Right ventricle myocardium superior (tissue), 1 donor: ENCODE results near the gene KLRC2. TPM values are rescaled to one million over a fixed set of nuclear protein-coding genes. Genes with fewer than 3 reads are reported as not detected.
"Not testable (repeated sequence)": the region's sequence is repeated elsewhere in the genome, so short reads cannot be mapped to it uniquely, and the experiment has no call there.

ENCODE experiments used
- ATAC-seq: fragments of 200-7000 bp; cut with Tn5 transposase; one replicate; pipeline ENCODE4 v1.9.1; 2020; ENCODE audit warnings: mild to moderate bottlenecking; ENCODE audit not compliant: poor library complexity
- DNase-seq: peaks from one replicate; pipeline ENCODE4 v3.0.0-alpha.2; 2020
- intact Hi-C: fragments of 100-400 bp; cut with DNase I; formaldehyde crosslinking; loops from one replicate; pipeline ENCODE4 v1.11.2; 2022
- long read RNA-seq: library from polyadenylated mRNA; unstranded; transcript quantifications from one replicate; pipeline ENCODE4 v2.0.0, GENCODE V29; 2021
- total RNA-seq: library from RNA; stranded (reverse); fragmentation: NEBNext Ultra II Directional; extraction: Animal tissue kit (Norgen Biotek cat#: 25700); gene quantifications from one replicate; pipeline ENCODE4 v1.2.1, GENCODE V29; 2021
- donor health status: DM: no; HTN: yes; CAD: no; lungs with severe emphysema.

The KLRC2 gene
- not detected for total RNA-seq
- long read RNA-seq, result 0 reads

DNA sequence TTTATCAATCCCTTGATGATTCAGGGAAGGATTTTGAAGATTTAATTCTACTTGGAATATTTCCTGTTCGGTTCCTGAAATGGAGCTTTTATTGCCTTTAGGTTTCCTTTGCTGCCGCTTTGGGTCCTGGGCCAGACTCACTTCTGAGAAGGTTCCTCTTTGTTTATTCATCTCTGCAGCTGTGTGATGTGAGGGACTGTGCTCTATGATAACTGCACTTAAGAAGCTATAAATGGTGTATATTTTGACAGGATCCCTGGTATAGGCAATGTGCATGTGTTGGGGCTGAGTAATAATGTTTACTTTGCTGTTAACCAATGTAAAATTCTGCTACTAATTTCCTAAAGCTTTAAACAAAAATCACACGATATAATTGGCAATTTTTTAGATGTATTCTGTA lies at the start of gene KLRC2:
Gene KLRC2, minus strand, starts transcription at position 195 of the 400 bp plus-strand sequence. Its CDS starts 24 bp downstream, at position 171.
- intact Hi-C loops, DNase-seq, ATAC-seq: not testable (repeated sequence)

DNA sequence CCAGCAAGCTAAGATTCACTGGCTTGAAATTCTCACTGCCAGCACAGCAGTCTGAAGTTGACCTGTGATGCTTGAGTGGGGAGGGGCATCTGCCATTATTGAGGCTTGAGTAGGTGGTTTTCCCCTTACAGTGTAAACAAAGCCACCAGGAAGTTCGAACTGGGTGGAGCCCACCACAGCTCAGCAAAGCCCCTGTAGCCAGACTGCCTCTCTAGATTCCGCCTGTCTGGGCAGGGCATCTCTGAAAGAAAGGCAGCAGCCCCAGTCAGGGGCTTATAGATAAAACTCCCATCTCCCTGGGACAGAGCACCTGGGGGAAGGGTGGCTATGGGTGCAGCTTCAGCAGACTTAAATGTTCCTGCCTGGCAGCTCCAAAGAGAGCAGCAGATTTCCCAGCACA lies 46.1 kb upstream of the KLRC2 start:
- ATAC-seq, intact Hi-C loops, DNase-seq: not testable (repeated sequence)

DNA sequence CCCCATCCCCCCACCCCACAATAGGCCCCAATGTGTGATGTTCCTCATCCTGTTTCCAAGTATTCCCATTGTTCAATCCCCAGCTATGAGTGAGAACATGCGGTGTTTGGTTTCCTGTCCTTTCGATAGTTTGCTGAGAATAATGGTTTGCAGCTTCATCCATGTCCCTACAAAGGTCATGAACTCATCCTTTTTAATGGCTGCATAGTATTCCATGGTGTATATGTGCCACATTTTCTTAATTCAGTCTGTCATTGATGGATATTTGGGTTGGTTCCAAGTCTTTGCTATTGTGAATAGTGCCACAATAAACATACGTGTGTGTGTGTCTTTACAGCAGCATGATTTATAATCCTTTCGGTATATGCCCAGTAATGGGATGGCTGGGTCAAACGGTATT lies 37.0 kb upstream of the KLRC2 start:
- DNase-seq, intact Hi-C loops, ATAC-seq: not testable (repeated sequence)

DNA sequence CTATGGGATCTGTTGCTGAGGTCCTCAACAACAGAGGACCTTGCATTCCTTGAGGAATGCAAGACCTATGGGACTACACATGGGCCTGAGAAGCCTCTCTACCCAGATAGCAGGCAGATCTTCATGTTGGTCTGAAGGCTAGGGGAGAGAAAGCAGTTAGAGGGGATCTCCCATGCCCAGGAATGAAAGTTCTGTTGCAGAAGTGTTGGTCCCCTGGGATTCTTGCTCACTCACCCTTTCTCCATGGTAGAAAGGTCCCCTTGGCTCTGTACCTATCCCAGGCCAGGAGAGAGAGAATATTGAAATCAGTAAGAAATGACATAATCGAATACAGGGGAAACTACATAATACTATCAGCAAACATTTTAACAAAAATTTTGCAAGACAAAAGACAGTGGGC lies 33.9 kb upstream of the KLRC2 start:
- intact Hi-C loops, result no loop called here
- no peak for DNase-seq
- no peak for ATAC-seq

DNA sequence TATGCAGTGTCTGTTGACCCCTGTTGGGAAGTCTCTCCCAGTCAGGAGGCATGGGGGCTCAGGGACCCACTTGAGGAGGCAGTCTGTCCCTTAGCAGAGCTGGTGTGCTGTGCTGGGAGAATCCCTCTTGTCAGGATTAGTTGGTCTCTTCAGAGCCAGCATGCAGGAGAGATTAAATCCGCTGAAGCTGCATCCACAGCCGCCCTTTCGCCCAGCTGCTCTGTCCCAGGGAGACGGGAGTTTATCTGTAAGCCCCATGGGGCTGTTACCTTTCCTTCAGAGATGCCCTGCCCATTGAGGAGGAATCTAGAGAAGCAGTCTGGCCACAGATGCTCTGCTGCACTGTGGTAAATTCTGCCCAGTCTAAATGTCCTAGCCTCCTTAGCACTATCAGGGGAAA lies 30.5 kb upstream of the KLRC2 start:
- DNase-seq (no peak), ATAC-seq (no peak)
- intact Hi-C loops, result no loop called here

DNA sequence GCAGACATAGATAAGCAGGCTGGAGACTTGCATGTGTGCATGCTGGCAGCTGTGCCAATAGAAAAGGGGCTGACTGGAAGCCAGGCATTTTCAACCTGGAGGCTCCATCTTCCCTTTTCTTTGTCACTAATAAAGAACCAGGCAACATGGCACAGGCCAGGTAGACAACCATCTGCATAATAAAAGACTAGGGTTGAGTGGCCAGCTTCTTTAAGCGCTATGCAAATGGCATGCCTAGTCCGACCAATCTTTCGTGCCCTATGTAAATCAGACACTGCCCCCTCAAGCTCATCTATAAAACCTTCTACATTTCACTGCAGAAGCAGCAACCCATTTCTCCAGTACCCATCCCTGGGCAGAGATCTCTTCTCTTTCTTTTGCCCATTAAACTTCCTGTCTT lies 21.9 kb upstream of the KLRC2 start:
- intact Hi-C loops, result no loop called here
- ATAC-seq (no peak), DNase-seq (no peak)

DNA sequence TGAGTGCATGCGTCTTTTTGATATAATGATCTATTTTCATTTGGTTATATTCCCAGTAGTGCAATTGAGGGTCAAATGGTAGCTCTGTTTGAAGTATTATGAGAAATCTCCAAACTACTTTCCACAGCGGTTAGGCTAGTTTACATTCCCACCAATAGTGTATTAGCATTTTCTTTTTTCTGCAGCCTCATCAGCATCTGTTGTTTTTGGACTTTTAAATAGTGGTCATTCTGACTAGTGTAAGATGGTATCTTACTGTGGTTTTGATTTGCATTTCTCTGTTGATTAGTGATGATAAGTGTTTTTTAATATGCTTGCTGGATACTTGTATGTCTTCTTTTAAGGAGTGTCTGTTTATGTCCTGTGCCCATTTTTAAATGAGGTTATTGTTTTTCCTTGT lies 21.0 kb upstream of the KLRC2 start:
- no peak for ATAC-seq

DNA sequence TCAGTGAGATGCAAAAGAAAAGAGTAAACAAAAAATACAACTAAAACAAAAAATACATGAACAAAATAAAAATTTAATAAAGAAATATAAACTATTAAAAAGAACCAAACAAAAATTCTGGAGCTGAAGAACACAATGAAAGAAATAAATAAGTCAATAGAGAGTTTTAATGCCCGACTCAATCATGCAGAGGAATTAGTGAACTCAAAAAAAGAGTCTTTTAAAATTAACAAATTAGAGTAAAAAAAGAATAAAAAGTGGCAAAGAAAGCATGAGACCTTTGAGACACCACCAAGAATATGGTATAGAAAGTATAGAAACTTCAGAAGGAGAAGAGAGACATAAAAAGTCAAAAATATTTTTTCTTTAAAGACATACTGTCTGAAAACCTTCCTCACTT lies 20.0 kb upstream of the KLRC2 start:
- no peak for ATAC-seq

More for the DNA sequence above, 21.0 kb upstream of the KLRC2 start:
- intact Hi-C loops, result no loop called here
- DNase-seq, result no peak

DNA sequence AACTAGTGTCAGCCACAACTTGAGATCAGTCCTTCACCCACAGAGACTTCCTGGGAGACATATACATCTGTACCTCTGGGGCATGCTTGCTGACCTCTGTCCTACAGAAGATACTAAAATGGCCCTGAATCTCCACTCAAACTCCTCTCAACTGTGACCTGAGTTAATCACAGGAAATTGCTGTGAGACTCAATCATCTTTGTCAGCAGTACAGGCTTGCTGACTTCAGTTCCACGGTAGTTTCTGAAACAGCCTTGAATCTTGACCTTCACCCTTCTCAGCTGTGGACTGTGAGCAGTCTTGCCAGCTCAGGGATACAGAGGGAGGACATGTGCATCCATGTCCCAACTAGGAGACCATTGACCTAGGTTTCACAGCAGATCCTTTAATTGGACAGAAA lies 18.7 kb upstream of the KLRC2 start:
- no peak for DNase-seq
- ATAC-seq, result no peak
- intact Hi-C loops, result no loop called here

More for the DNA sequence above, 20.0 kb upstream of the KLRC2 start:
- DNase-seq, result no peak
- intact Hi-C loops, result no loop called here

DNA sequence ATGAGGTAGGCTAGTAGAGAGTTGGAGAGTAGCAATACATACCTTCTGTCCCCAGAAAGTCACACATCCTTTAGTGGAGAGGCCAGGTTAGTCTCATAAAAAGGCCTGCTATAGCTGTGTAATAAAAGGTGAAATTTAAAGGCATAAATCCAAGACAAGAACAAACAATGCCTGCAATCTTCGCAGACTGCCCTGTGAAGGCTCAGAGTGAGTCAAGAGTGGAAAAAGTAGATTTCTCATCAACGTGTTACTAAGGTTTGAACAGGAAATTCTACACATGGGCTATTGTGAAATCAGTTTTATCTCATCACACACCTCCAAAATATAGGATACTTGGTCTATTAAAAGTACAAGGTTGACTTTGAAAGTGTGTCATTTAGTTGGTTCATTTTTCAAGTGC lies 17.3 kb upstream of the KLRC2 start, which contains the start of gene KLRC1:
Gene KLRC1, minus strand, starts transcription at position 222 of the 400 bp plus-strand sequence. CDS start 2,221 bp downstream, outside the sequence.
- no peak for ATAC-seq
- intact Hi-C loops, result no loop called here
- DNase-seq, result no peak

DNA sequence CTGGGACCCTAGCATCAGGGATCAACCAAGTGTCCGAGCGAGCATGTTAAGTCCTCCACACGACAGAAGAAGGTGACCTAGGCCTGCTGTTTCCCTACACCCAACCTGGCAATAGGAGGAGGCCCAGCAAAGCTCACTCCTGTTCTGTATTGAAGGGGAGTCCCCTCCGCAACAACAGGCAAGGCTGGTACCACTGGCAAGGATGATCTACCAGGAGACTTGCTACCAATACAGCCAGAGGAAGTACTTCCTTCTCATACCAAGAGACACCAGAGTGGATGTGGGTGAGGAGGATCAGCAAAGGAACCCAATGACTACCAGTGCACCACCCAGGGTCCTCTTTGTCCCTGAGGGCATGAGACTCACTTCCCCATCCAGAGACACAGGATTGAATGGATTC lies 12.4 kb upstream of the KLRC2 start:
- intact Hi-C loops, result no loop called here
- no peak for ATAC-seq
- no peak for DNase-seq

DNA sequence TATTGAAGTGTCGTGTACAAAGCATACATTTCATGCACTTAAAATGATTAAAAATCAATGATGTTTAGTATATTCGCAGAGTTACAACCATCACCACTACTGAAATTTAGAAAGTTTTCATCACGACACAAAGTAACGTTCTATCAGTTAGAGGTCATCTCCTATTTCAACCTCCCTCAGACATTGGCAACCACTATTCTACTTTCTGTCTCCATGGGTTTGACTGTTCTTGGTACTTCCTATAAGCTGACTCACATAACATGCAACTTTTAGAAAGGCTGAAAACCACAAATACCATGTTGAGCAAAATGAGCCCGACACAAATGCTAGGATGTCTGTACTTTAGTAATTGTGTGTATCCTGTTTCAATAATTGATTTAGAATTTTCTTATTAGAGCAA lies 10.2 kb upstream of the KLRC2 start:
- intact Hi-C loops, ATAC-seq, DNase-seq: not testable (repeated sequence)

DNA sequence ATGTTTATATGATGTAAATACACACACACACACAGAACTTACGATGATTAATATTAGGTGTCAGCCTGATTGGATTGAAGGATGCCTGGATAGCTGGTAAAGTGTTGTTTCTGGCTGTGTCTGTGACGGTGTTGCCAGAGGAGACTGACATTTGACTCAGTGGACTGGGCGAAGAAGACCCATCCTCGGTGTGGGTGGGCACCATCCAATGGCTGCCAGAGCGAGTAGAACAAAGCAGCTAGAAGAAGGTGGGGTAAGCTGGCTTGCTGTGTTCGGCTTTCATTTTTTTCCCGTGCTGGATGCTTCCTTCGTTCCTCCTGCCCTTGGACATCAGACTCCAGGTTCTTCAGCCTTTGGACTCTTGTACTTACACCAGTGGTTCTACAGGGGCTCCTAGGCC lies 5.3 kb upstream of the KLRC2 start:
- DNase-seq, intact Hi-C loops, ATAC-seq: not testable (repeated sequence)

DNA sequence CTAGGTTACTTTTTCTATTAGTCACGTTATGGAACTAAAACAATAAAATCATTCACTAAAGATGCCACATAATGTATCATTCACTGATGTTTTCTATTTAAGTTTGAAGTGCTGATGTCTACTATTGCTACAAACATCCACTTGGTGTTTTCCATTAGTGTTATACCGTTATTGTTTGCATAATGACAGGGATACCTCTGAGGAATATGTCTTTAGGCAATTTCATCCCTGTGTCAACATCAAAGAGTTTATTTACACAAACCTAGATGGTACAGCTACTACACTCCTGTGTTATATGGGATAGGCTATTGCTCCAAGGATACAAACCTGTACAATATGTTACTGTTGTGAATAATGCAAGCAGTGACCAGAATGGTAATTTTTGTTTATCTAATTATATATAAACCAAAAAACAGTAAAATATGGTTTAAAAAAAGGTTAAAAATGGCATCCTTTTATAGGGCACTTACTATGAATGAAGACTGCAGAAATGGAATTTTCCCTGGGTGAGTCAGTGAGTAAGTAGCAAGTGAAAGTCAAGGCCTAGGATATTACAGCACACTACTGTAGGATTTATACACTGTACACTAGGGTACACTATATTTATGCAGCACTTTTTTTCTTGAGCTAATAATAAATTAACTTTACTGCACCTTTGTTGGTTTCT lies 3.9 kb upstream of the KLRC2 start:
- ATAC-seq, DNase-seq, intact Hi-C loops: not testable (repeated sequence)

DNA sequence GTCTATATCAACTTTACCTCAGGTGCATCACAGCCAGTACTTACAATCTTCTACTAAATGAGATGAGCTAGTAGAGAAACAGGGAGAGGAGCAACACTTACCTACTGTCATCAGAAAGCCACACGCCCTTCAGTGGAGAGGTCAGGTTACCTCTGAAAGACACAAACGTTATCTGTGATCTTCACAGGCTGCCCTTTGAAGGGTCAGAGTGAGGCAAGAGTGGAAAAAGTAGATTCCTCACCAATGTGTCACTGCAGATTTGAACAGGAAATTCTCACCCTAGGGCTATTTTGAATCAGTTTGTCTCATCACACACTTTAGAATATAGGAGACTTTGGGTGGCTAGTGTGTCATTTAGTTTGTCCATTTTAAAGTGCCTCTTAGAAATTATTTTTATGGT lies 1.8 kb upstream of the KLRC2 start:
- DNase-seq, intact Hi-C loops: not testable (repeated sequence)

DNA sequence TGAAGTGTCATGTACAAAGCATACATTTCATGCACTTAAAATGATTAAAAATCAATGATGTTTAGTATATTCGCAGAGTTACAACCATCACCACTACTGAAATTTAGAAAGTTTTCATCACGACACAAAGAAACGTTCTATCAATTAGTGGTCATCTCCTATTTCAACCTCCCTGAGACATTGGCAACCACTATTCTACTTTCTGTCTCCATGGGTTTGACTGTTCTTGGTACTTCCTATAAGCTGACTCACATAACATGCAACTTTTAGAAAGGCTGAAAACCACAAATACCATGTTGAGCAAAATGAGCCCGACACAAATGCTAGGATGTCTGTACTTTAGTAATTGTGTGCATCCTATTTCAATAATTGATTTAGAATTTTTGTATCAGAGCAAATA lies 5.2 kb downstream of the KLRC2 start:
- intact Hi-C loops, ATAC-seq, DNase-seq: not testable (repeated sequence)

More for the DNA sequence above, 1.8 kb upstream of the KLRC2 start:
- not testable (repeated sequence) for ATAC-seq

DNA sequence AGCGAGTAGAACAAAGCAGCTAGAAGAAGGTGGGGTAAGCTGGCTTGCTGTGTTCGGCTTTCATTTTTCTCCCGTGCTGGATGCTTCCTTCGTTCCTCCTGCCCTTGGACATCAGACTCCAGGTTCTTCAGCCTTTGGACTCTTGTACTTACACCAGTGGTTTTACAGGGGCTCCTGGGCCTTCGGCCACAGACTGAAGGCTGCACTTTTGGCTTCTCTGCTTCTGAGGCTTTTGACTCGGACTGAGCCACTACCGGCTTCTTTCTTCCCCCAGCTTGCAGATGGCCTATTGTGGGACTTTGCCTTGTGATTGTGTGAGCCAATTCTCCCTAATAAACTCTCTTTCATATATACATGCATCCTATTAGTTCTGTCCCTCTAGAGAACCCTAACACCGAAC lies 9.9 kb downstream of the KLRC2 start:
- intact Hi-C loops, DNase-seq, ATAC-seq: not testable (repeated sequence)

DNA sequence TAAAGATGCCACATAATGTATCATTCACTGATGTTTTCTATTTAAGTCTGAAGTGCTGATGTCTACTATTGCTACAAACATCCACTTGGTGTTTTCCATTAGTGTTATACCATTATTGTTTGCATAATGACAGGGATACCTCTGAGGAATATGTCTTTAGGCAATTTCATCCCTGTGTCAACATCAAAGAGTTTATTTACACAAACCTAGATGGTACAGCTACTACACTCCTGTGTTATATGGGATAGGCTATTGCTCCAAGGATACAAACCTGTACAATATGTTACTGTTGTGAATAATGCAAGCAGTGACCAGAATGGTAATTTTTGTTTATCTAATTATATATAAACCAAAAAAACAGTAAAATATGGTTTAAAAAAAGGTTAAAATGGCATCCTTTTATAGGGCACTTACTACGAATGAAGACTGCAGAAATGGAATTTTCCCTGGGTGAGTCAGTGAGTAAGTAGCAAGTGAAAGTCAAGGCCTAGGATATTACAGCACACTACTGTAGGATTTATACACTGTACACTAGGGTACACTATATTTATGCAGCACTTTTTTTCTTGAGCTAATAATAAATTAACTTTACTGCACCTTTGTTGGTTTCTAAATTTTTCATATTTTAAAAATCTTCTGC lies 11.4 kb downstream of the KLRC2 start:
- intact Hi-C loops, ATAC-seq, DNase-seq: not testable (repeated sequence)

DNA sequence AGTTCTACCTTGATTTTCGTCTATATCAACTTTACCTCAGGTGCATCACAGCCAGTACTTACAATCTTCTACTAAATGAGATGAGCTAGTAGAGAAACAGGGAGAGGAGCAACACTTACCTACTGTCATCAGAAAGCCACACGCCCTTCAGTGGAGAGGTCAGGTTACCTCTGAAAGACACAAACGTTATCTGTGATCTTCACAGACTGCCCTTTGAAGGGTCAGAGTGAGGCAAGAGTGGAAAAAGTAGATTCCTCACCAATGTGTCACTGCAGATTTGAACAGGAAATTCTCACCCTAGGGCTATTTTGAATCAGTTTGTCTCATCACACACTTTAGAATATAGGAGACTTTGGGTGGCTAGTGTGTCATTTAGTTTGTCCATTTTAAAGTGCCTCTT lies 13.7 kb downstream of the KLRC2 start:
- intact Hi-C loops, DNase-seq, ATAC-seq: not testable (repeated sequence)

DNA sequence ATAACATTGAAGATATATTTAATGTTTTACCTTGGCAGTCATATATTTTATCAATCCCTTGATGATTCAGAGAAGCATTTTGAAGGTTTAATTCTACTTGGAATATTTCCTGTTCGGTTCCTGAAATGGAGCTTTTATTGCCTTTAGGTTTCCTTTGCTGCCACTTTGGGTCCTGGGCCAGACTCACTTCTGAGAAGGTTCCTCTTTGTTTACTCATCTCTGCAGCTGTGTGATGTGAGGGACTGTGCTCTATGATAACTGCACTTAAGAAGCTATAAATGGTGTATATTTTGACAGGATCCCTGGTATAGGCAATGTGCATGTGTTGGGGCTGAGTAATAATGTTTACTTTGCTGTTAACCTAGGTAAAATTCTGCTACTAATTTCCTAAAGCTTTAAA lies 15.5 kb downstream of the KLRC2 start, which contains the start of gene KLRC3:
Gene KLRC3, minus strand, starts transcription at position 262 of the 400 bp plus-strand sequence. Its CDS starts 45 bp downstream, at position 217.
- ATAC-seq, intact Hi-C loops, DNase-seq: not testable (repeated sequence)
